GM21526 (cell line): ENCODE results near the gene CDK6.

Source experiments
- ATAC-seq: cut with Tn5 transposase; IDR thresholded peaks from one replicate; pipeline ENCODE4 v1.9.1; 2021; ENCODE audit warnings: moderate library complexity; ENCODE audit not compliant: unreplicated experiment, low FRiP score

Gene CDK6

GRCh38 chr7:92848441-92848840, 12.1 kb upstream of the CDK6 start:
- no peak for ATAC-seq

GRCh38 chr7:92847305-92847704, 10.9 kb upstream of the CDK6 start:
- no peak for ATAC-seq

- no peak for ATAC-seq
Measured at GRCh38 chr7:92845736-92846135, 9.4 kb upstream of the CDK6 start.

- ATAC-seq: no peak
Measured at GRCh38 chr7:92843781-92844180, 7.4 kb upstream of the CDK6 start.

GRCh38 chr7:92843034-92843760, 6.8 kb upstream of the CDK6 start:
- no peak for ATAC-seq

GRCh38 chr7:92841192-92841591, 4.8 kb upstream of the CDK6 start:
- ATAC-seq: no peak

GRCh38 chr7:92840316-92840715, 3.9 kb upstream of the CDK6 start:
- no peak for ATAC-seq

GRCh38 chr7:92839901-92840300, 3.5 kb upstream of the CDK6 start:
- no peak for ATAC-seq

GRCh38 chr7:92838934-92839333, 2.6 kb upstream of the CDK6 start:
- ATAC-seq: no peak

GRCh38 chr7:92837000-92837749, 802 bp upstream of the CDK6 start:
- no peak for ATAC-seq

- ATAC-seq: no peak
Measured at GRCh38 chr7:92835851-92836488, 403 bp downstream of the CDK6 start.

GRCh38 chr7:92835261-92835850, 1.0 kb downstream of the CDK6 start:
- ATAC-seq: no peak

- ATAC-seq: no peak
Measured at GRCh38 chr7:92834507-92835260, 1.7 kb downstream of the CDK6 start.

- peak; percentile 43 for ATAC-seq
Measured at GRCh38 chr7:92833766-92834506, 2.4 kb downstream of the CDK6 start.

- ATAC-seq: peak; percentile 58
Measured at GRCh38 chr7:92833024-92833765, 3.2 kb downstream of the CDK6 start.

GRCh38 chr7:92832534-92833023, 3.8 kb downstream of the CDK6 start:
- ATAC-seq: peak; percentile 2

GRCh38 chr7:92831716-92832533, 4.4 kb downstream of the CDK6 start:
- ATAC-seq: no peak

- ATAC-seq: no peak
Measured at GRCh38 chr7:92830532-92831110, 5.8 kb downstream of the CDK6 start.
